Suprapubic skin (tissue), 3 donors: ENCODE data around the gene PARM1.

Source experiments
- CTCF ChIP-seq, 2 donors: fragments of 200-600 bp in 1 of 2; fragments of 450-650 bp in 1 of 2; sonication (generic) in 1 of 2; IDR thresholded peaks; one replicate each; pipeline ENCODE4 v1.5.1; 2016 to 2019; ENCODE audit warnings: antibody characterized with exemption in 2 of 2, mild to moderate bottlenecking in 1 of 2, moderate library complexity in 1 of 2
- EP300 ChIP-seq: sonication (generic); formaldehyde crosslinking; IDR thresholded peaks from one replicate; pipeline ENCODE4 v1.6.1; 2017; ENCODE audit warnings: antibody characterized with exemption

- TF ChIP-seq CTCF (IDR thresholded peaks at IDR 0.05), result no peak
- no peak for TF ChIP-seq EP300
Observed at GRCh38 chr4:74948236-74948635, 15.3 kb downstream of the PARM1 start.
